GM12874 (cell line): ENCODE measurements around the gene LOX.

ENCODE experiments used
- TF ChIP-seq, protein P1 (sequence below): IDR thresholded peaks from 2 replicates; pipeline ENCODE4 v1.5.1; 2011; ENCODE audit warnings: low read depth, mild to moderate bottlenecking, control low read depth, low read length, moderate library complexity; ENCODE audit not compliant: insufficient read depth

LOX gene

GRCh38 chr5:122107016-122107415 lies 29.0 kb upstream of the LOX start:
- TF ChIP-seq, protein P1, sequence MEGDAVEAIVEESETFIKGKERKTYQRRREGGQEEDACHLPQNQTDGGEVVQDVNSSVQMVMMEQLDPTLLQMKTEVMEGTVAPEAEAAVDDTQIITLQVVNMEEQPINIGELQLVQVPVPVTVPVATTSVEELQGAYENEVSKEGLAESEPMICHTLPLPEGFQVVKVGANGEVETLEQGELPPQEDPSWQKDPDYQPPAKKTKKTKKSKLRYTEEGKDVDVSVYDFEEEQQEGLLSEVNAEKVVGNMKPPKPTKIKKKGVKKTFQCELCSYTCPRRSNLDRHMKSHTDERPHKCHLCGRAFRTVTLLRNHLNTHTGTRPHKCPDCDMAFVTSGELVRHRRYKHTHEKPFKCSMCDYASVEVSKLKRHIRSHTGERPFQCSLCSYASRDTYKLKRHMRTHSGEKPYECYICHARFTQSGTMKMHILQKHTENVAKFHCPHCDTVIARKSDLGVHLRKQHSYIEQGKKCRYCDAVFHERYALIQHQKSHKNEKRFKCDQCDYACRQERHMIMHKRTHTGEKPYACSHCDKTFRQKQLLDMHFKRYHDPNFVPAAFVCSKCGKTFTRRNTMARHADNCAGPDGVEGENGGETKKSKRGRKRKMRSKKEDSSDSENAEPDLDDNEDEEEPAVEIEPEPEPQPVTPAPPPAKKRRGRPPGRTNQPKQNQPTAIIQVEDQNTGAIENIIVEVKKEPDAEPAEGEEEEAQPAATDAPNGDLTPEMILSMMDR, result no peak

DNA sequence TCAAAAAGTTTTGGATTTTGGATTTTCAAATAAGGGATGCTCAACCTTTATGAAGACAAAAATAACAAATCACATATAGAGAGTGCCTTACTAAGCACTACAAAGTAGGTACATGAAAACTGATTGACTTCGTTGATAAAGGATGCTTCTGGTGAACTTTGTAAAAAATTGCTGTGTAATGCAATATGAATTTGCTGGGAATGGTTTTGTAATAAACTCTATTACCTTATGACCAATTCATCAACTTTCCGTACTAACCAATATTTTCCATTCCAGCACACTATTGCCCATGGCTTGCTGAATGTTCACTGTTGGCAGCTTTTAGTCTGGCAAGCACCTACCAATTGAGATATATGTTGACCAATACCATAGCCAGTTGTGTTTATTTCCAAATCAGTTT lies 27.9 kb upstream of the LOX start:
- TF ChIP-seq, protein P1, result no peak

GRCh38 chr5:122102825-122103224 lies 24.8 kb upstream of the LOX start:
- TF ChIP-seq, protein P1, result no peak

GRCh38 chr5:122101636-122102285 lies 23.7 kb upstream of the LOX start:
- TF ChIP-seq, protein P1, result peak; percentile 33

DNA sequence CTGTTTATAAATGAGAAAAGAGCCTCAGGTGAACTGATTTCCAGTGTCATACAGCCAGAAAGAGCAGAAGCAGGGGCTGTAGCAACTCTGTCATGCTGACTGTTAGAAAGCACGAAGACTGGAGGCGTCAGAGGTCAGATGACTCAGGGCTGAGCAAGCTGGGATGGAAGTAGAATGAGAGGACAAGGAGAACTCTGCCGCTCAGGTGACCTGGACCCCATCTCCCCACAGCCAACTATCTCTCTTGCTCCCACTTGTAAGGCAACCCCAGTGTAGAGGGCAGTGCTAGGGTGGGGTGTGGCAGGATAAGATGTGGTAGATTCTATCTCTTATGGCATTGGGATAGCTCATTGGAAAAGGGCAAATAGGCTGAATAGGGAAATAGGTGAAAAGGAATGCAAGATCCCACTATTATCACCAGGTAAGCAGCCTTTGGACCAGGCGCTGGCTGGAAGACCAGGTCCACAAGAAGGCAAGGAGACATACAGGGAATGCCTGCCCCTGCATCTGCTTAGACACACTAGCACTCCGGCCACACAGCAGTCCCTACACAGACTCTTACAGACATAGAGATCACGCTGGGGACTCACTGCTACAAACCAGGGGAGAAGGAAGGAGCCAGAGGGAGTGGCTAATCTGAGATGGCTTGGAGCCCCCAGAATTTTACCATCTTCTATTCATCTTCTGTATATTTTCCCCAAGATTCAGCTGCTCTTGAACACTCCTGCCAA lies 21.2 kb upstream of the LOX start:
- TF ChIP-seq, protein P1, result no peak

DNA sequence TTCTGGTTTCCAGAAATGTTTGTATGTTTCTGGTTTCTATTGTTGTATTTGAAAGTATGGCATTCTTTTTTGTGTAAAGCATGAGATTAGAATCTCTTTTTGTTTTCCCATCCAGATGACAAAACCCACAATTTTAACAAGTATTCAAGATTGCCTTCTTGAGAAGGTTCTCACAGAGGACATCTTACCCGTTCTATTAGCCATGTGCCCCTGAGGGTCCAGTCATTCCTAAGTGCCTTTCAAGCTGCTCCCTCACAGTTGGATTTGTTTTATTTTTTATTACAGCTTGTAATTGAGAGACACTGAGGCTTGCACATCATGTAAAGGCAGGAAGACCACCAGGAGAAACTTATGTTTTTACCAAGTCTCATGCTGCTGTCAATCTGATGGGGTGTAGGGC lies 19.3 kb upstream of the LOX start:
- TF ChIP-seq, protein P1, result no peak

DNA sequence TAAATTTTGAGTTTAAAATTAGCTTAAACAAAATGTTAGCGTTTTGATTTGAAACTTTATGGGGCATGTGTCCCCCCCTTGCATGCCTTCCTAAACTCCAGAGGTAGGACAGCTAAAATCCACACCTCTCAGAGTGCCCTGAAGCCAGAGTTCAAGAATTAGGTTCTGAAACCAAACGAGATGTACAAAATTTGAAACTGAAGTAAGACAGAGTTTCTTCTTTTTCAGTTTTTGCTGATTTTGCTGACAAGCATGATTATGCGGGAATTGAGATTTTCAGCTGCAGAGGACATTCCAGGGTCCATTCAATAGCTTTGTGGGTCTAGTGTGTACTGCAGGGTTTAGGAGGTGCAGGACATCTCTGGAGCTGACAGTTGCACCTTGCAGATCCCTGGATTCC lies 17.1 kb upstream of the LOX start:
- TF ChIP-seq, protein P1, result no peak
